Chondrocyte (in vitro differentiated cells): ENCODE results near the gene FAF1. TPM values are rescaled to one million over a fixed set of nuclear protein-coding genes. Genes with fewer than 3 reads are reported as not detected.

Experiments used
- DNase-seq: peaks from one replicate; pipeline ENCODE4 v3.0.0; 2021; ENCODE audit warnings: mixed read lengths, low spot score
- H3K27ac Mint-ChIP-seq: one replicate; pipeline ENCODE4 v1.8.0; 2021; ENCODE audit warnings: mild to moderate bottlenecking, moderate library complexity, mixed read lengths; ENCODE audit not compliant: unreplicated experiment
- H3K27me3 Mint-ChIP-seq: 2 replicates; pipeline ENCODE4 v1.8.0; 2021; ENCODE audit warnings: low read depth, mixed read lengths
- H3K36me3 Mint-ChIP-seq: 2 replicates; pipeline ENCODE4 v1.8.0; 2021; ENCODE audit warnings: low read depth, mixed read lengths
- H3K4me1 Mint-ChIP-seq: 2 replicates; pipeline ENCODE4 v1.8.0; 2021; ENCODE audit warnings: low read depth, mild to moderate bottlenecking, mixed read lengths
- H3K4me3 Mint-ChIP-seq: one replicate; pipeline ENCODE4 v1.8.0; 2021; ENCODE audit warnings: mild to moderate bottlenecking, moderate library complexity, mixed read lengths; ENCODE audit not compliant: unreplicated experiment
- H3K9me3 Mint-ChIP-seq: 2 replicates; pipeline ENCODE4 v1.8.0; 2021; ENCODE audit warnings: low read depth, mixed read lengths
- CTCF ChIP-seq: fragments of 200-600 bp; sonication (generic); IDR thresholded peaks from 2 replicates; pipeline ENCODE4 v1.5.0; 2021; ENCODE audit warnings: antibody characterized with exemption, mild to moderate bottlenecking, moderate library complexity
- total RNA-seq: library from RNA; stranded (reverse); gene quantifications from 3 replicates; pipeline ENCODE4 v1.2.1, GENCODE V29; 2021

The FAF1 gene
- total RNA-seq, 1 donor from 2014 or later, result 38.7 TPM

- no peaks in the 10 kb centered on the region for H3K9me3 Mint-ChIP-seq
- H3K27me3 Mint-ChIP-seq, result no peaks in the 10 kb centered on the region
- no peak overlapping the region for H3K27ac Mint-ChIP-seq
- no peak for TF ChIP-seq CTCF
- no peak for DNase-seq
- H3K4me1 Mint-ChIP-seq, result no peaks in the 10 kb centered on the region
- H3K4me3 Mint-ChIP-seq, result no peak overlapping the region
- H3K36me3 Mint-ChIP-seq, result peaks cover 8% of the 10 kb centered on the region
Measured at GRCh38 chr1:50593515-50593914, 366.6 kb downstream of the FAF1 start.

DNA sequence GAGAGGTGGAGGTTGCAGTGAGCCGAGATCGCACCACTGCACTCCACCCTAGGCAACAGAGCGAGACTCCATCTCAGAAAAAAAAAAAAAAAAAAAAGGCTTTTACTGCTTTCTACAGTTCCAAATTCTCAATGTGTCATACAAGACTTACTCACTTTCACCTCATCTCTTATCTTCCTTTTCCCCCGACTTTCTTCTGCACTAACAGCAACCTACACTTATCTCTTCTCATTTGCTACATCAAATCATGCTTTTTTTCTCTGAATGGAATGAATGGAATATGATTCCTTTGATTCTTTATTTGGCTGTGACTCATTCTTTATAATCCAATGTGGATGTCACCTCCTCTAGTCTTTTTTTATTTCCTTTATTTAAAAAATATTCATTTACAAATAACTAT is 368.5 kb downstream of the FAF1 start:
- no peak for DNase-seq
- Mint-ChIP-seq H3K27ac (no peak overlapping the region), H3K9me3 (no peaks in the 10 kb centered on the region), H3K36me3 (peaks cover 12% of the 10 kb centered on the region), H3K4me3 (no peak overlapping the region), H3K4me1 (no peaks in the 10 kb centered on the region), H3K27me3 (no peaks in the 10 kb centered on the region)
- TF ChIP-seq CTCF, result no peak

DNA sequence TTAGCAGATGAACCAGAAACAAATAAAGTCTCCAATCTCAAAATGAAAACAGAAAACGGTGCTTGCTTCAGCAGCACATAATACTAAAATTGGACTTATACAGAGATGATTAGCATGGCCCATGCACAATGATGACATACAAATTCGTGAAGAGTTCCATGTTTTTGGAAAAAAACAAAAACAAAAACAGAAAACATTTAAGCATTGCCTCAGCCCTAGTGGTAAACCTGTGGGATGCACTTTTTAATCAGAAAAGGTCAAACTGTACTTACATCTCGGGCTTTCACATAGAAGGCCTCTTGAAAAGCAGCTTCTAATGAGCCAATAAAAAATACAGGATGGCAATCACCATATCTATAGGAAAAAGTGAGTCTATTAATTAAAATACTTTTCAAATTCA is 377.7 kb downstream of the FAF1 start:
- H3K4me1 Mint-ChIP-seq, result no peaks in the 10 kb centered on the region
- H3K36me3 Mint-ChIP-seq, result peaks cover 2% of the 10 kb centered on the region
- H3K27ac Mint-ChIP-seq, result no peak overlapping the region
- H3K27me3 Mint-ChIP-seq, result no peaks in the 10 kb centered on the region
- TF ChIP-seq CTCF, result no peak
- H3K4me3 Mint-ChIP-seq, result no peak overlapping the region
- no peak for DNase-seq
- H3K9me3 Mint-ChIP-seq, result no peaks in the 10 kb centered on the region

DNA sequence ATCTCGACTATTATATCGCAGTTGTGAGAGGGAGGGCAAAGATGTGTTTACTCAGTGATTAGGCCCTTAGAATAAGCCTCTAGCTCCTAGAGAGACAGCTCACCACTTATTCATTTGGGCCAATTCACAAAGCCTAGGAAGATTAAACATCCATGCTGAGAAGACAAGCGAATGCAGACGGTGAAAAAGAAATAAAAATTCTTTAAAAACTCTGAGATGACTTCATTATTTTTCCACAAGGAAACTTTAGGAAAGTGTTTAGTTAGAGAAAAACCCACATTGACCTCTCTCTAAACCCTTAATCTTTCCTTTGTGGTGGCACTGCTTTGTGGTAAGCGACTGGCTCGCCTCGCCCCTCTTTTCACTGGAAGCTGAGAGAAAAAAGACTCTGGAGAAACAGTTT is 390.0 kb downstream of the FAF1 start:
- Mint-ChIP-seq H3K9me3 (no peaks in the 10 kb centered on the region), H3K4me1 (peaks cover 10% of the 10 kb centered on the region), H3K36me3 (peaks cover 4% of the 10 kb centered on the region), H3K27me3 (no peaks in the 10 kb centered on the region), H3K27ac (peak overlapping the region; percentile 65), H3K4me3 (no peak overlapping the region)
- no peak for TF ChIP-seq CTCF
- no peak for DNase-seq

- H3K4me1 Mint-ChIP-seq, result peaks cover 10% of the 10 kb centered on the region
- no peaks in the 10 kb centered on the region for H3K27me3 Mint-ChIP-seq
- no peak overlapping the region for H3K4me3 Mint-ChIP-seq
- TF ChIP-seq CTCF, result no peak
- no peaks in the 10 kb centered on the region for H3K9me3 Mint-ChIP-seq
- H3K36me3 Mint-ChIP-seq, result peaks cover 4% of the 10 kb centered on the region
- no peak overlapping the region for H3K27ac Mint-ChIP-seq
- DNase-seq, result no peak
Measured at GRCh38 chr1:50568782-50569181, 391.3 kb downstream of the FAF1 start.
